Caco-2 (cell line): ENCODE data around the gene EPHB4. TPM values are rescaled to one million over a fixed set of nuclear protein-coding genes. Genes with fewer than 3 reads are reported as not detected.
A peak's percentile ranks its signal among the peaks of the same experiment; 100 is the strongest.

Experiments
- BruUV-seq: library from RNA; stranded (reverse); fragments of 400-500 nt; replicated peaks from 2 replicates; lab custom pipeline; 2021; lab: Mats Ljungman, UMichigan
- CTCF ChIA-PET: fragments of 300-600 bp; sonication (Branson Sonifier 250); formaldehyde crosslinking; loops from one replicate; lab custom pipeline; 2022; ENCODE audit warnings: antibody characterized with exemption; lab: Charles Lee
- POLR2A ChIA-PET: fragments of 300-600 bp; sonication (Branson Sonifier 250); formaldehyde crosslinking; loops from one replicate; lab custom pipeline; 2022; ENCODE audit warnings: antibody characterized with exemption; lab: Charles Lee
- DNase-seq, 2 experiments: peaks; one replicate each; pipeline versions ENCODE4 v3.0.0 to v3.0.0-alpha.2; 2020 to 2022
- H3K27me3 ChIP-seq: replicated peaks from 2 replicates; pipeline ENCODE4 v1.6.0; 2011; ENCODE audit warnings: low read length; ENCODE audit not compliant: control insufficient read depth, insufficient read depth
- H3K36me3 ChIP-seq: 2 replicates; pipeline ENCODE4 v1.5.1; 2011; ENCODE audit warnings: low read length; ENCODE audit not compliant: control insufficient read depth, insufficient read depth
- H3K4me1 ChIP-seq: fragments of 250-450 bp; sonication (Bioruptor Pico); 2 replicates; pipeline ENCODE4 v1.5.1; 2020; ENCODE audit warnings: mild to moderate bottlenecking
- H3K4me3 ChIP-seq: 2 replicates; pipeline ENCODE4 v1.5.1; 2011; ENCODE audit warnings: low read depth, mild to moderate bottlenecking, control low read depth, low read length
- H3K9me3 ChIP-seq: fragments of 250-450 bp; sonication (Bioruptor Pico); 2 replicates; pipeline ENCODE4 v1.5.1; 2020; ENCODE audit warnings: mild to moderate bottlenecking, moderate library complexity
- H3K27ac Mint-ChIP-seq: one replicate; pipeline ENCODE4 v1.8.0; 2022; ENCODE audit warnings: mixed read lengths; ENCODE audit not compliant: unreplicated experiment
- H3K27me3 Mint-ChIP-seq: one replicate; pipeline ENCODE4 v1.8.0; 2022; ENCODE audit warnings: mixed read lengths; ENCODE audit not compliant: insufficient read depth, unreplicated experiment
- H3K36me3 Mint-ChIP-seq: one replicate; pipeline ENCODE4 v1.8.0; 2022; ENCODE audit warnings: mild to moderate bottlenecking, mixed read lengths; ENCODE audit not compliant: insufficient read depth, unreplicated experiment
- H3K4me1 Mint-ChIP-seq: one replicate; pipeline ENCODE4 v1.8.0; 2022; ENCODE audit warnings: low read depth, mixed read lengths; ENCODE audit not compliant: unreplicated experiment
- H3K4me3 Mint-ChIP-seq: one replicate; pipeline ENCODE4 v1.8.0; 2022; ENCODE audit warnings: mild to moderate bottlenecking, moderate library complexity, mixed read lengths; ENCODE audit not compliant: unreplicated experiment
- H3K9me3 Mint-ChIP-seq: one replicate; pipeline ENCODE4 v1.8.0; 2022; ENCODE audit warnings: mixed read lengths; ENCODE audit not compliant: unreplicated experiment
- intact Hi-C: fragments of 100-400 bp; cut with micrococcal nuclease; formaldehyde crosslinking; loops from one replicate; pipeline ENCODE4 v1.10.0; 2022; ENCODE audit not compliant: unreplicated experiment
- total RNA-seq: library from RNA; stranded (reverse); gene quantifications from 2 replicates; pipeline ENCODE4 v1.2.3, GENCODE V29; 2022
- TF ChIP-seq, protein P1 (sequence below), 2 experiments: fragments of 200-600 bp in 1 of 2; IDR thresholded peaks; 1 replicate in 1 of 2; 2 replicates in 1 of 2; pipeline versions ENCODE4 v1.5.1 to v1.8.0; 2011 to 2022; ENCODE audit warnings: antibody characterized with exemption in 1 of 2, control low read depth in 1 of 2, inconsistent platforms in 1 of 2, low read depth in 1 of 2, low read length in 1 of 2, mild to moderate bottlenecking in 1 of 2, moderate library complexity in 1 of 2; ENCODE audit not compliant: insufficient read depth in 1 of 2, severe bottlenecking in 1 of 2, unreplicated experiment in 1 of 2

EPHB4 gene
- total RNA-seq, 1 experiment from 2014 or later = 112 TPM

DNA sequence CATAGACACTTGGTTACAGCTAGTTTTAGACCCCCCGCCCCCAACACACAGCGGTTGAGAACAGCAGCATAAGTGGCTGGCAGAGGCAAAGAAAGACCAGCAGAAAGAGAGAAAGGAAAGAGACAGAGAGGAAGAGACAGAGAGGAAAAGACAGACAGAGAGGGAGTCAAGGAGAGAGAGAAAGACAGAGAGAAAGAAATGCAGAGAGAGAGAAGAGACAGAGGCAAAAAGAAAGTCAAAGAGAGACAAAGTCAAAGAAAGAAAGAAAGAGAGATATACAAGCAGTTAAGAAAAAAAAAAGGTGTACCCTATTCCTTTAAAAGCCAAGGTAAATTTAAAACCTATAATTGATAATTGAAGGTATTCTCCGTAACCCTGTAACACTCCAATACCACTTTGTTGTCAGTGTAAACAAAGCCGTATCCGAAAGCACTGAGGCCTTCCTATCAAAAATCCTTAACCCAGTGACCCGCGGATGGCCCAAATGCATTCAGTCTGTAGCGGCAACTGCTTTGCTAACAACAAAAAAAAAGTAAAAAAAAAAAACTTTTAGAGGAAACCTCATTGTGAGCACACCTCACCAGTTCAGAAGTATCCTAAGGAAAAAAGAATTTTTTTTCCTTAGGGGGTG is 13.3 kb upstream of the EPHB4 start:
- H3K4me1 Mint-ChIP-seq = peaks cover 20% of the 10 kb centered on the region
- no peaks in the 10 kb centered on the region for H3K9me3 ChIP-seq
- no TSS peak for BruUV-seq
- H3K36me3 ChIP-seq = no peaks in the 10 kb centered on the region
- no peaks in the 10 kb centered on the region for H3K27me3 ChIP-seq
- no peak overlapping the region for H3K4me3 Mint-ChIP-seq
- CTCF ChIA-PET = interaction anchor here (0.7 kb wide), 1 partner anchor 1563 kb away, joined by 4 read pairs; no protein-coding TSS in a partner anchor
- no peak overlapping the region for H3K27ac Mint-ChIP-seq
- no peak for DNase-seq
- TF ChIP-seq, protein P1, sequence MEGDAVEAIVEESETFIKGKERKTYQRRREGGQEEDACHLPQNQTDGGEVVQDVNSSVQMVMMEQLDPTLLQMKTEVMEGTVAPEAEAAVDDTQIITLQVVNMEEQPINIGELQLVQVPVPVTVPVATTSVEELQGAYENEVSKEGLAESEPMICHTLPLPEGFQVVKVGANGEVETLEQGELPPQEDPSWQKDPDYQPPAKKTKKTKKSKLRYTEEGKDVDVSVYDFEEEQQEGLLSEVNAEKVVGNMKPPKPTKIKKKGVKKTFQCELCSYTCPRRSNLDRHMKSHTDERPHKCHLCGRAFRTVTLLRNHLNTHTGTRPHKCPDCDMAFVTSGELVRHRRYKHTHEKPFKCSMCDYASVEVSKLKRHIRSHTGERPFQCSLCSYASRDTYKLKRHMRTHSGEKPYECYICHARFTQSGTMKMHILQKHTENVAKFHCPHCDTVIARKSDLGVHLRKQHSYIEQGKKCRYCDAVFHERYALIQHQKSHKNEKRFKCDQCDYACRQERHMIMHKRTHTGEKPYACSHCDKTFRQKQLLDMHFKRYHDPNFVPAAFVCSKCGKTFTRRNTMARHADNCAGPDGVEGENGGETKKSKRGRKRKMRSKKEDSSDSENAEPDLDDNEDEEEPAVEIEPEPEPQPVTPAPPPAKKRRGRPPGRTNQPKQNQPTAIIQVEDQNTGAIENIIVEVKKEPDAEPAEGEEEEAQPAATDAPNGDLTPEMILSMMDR (IDR thresholded peaks at IDR 0.05; ENCODE audit: insufficient read depth in 1 of 2, low read depth in 1 of 2, low read length in 1 of 2, severe bottlenecking in 1 of 2, unreplicated experiment in 1 of 2) = no peak
- H3K4me1 ChIP-seq = peaks cover 10% of the 10 kb centered on the region
- intact Hi-C loops = no loop called here
- H3K27me3 Mint-ChIP-seq = no peaks in the 10 kb centered on the region
- no peak overlapping the region for H3K4me3 ChIP-seq
- POLR2A ChIA-PET = no interaction called here
- no peaks in the 10 kb centered on the region for H3K9me3 Mint-ChIP-seq
- peaks cover 5% of the 10 kb centered on the region for H3K36me3 Mint-ChIP-seq

DNA sequence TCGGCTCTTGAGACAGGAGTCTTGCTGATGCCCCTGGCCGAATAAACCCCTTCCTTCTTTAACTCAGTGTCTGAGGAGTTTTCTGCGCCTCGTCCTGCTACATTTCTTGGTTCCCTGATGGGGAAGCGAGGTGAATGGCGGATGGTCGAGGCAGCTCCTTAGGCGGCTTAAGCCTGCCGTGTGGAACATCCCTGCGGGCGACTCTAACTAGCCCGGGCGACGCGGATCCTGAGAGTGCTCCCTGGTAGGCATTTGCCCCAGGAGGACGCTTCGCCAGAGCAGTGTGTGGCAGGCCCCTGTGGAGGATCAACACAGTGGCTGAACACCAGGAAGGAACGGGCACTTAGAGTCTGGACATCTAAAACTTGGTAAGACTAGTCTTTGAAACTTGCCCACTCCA is 12.0 kb upstream of the EPHB4 start:
- TF ChIP-seq, protein P1 (IDR thresholded peaks at IDR 0.05; ENCODE audit: insufficient read depth in 1 of 2, low read depth in 1 of 2, low read length in 1 of 2, severe bottlenecking in 1 of 2, unreplicated experiment in 1 of 2) = no peak
- H3K36me3 Mint-ChIP-seq = peaks cover 5% of the 10 kb centered on the region
- CTCF ChIA-PET = no interaction called here

GRCh38 chr7:100837099-100837836 is 9.9 kb upstream of the EPHB4 start:
- Mint-ChIP-seq H3K4me1 (peaks cover 35% of the 10 kb centered on the region), H3K4me3 (peak overlapping the region; percentile 39), H3K27me3 (no peaks in the 10 kb centered on the region), H3K9me3 (no peaks in the 10 kb centered on the region), H3K27ac (peak overlapping the region; percentile 85), H3K36me3 (peaks cover 5% of the 10 kb centered on the region)
- peak; percentile 92 to 93 for DNase-seq
- no peaks in the 10 kb centered on the region for H3K27me3 ChIP-seq
- TSS peak; percentile 74 for BruUV-seq
- peaks cover 13% of the 10 kb centered on the region for H3K4me1 ChIP-seq
- TF ChIP-seq, protein P1 (IDR thresholded peaks at IDR 0.05; ENCODE audit: insufficient read depth in 1 of 2, low read depth in 1 of 2, low read length in 1 of 2, severe bottlenecking in 1 of 2, unreplicated experiment in 1 of 2) = no peak
- H3K36me3 ChIP-seq = no peaks in the 10 kb centered on the region
- ChIA-PET CTCF (interaction anchor here (0.6 to 2.8 kb wide), 4 partner anchors 10 to 380 kb away, joined by 3 to 17 read pairs (median 6); partner anchors contain the start of genes EPHB4, PLOD3, POP7 and SLC12A9), POLR2A (interaction anchor here (2.7 kb wide), 1 partner anchor 10 kb away, joined by 18 read pairs; the partner anchor contains the start of gene EPHB4)
- H3K9me3 ChIP-seq = no peaks in the 10 kb centered on the region
- H3K4me3 ChIP-seq = peak overlapping the region; percentile 42
- intact Hi-C loops = loop anchor here (1.0 kb wide), 1 partner anchor 15 kb away; the partner anchor contains the start of gene SLC12A9

More for the DNA sequence above, 12.0 kb upstream of the EPHB4 start:
- intact Hi-C loops = no loop called here
- H3K36me3 ChIP-seq = no peaks in the 10 kb centered on the region
- H3K27me3 ChIP-seq = no peaks in the 10 kb centered on the region
- H3K4me1 Mint-ChIP-seq = peaks cover 26% of the 10 kb centered on the region
- H3K27ac Mint-ChIP-seq = no peak overlapping the region
- H3K9me3 Mint-ChIP-seq = no peaks in the 10 kb centered on the region
- H3K9me3 ChIP-seq = no peaks in the 10 kb centered on the region
- POLR2A ChIA-PET = no interaction called here
- no peak overlapping the region for H3K4me3 ChIP-seq
- no peak for DNase-seq
- H3K4me3 Mint-ChIP-seq = no peak overlapping the region
- H3K27me3 Mint-ChIP-seq = no peaks in the 10 kb centered on the region
- peaks cover 10% of the 10 kb centered on the region for H3K4me1 ChIP-seq
- BruUV-seq = no TSS peak
